ENCODE measurements around the gene SCAPER. TPM values are rescaled to one million over a fixed set of nuclear protein-coding genes. Genes with fewer than 3 reads are reported as not detected.

SCAPER gene
- total RNA-seq: 10 to 100 TPM; 15.8 to 33.1 (median 33.0) TPM
- long read RNA-seq, donor 1, full-length matches to known transcripts: 2 of 9 reads
- long read RNA-seq, donor 1, partial matches to known transcripts: 4 of 9 reads
- long read RNA-seq, donor 1, other reads (novel, unspliced or antisense): 3 of 9 reads
- long read RNA-seq, donor 2, partial matches to known transcripts: 2 of 4 reads
- long read RNA-seq, donor 2, other reads (novel, unspliced or antisense): 2 of 4 reads

- intact Hi-C loops (cut with DNase I, micrococcal nuclease): no loop called here
- Histone ChIP-seq H3K4me3 (peak within 1 kb of the TSS; percentile 76), H3K4me1 (ENCODE audit: low read depth) (peaks cover 15% of the 10 kb centered on the region), H3K9me3 (no peaks in the 10 kb centered on the region), H3K36me3 (ENCODE audit: low read depth) (no peaks in the 10 kb centered on the region)
- no peak for TF ChIP-seq CTCF (IDR thresholded peaks at IDR 0.05)
- DNase-seq (peak; percentile 93 to 96 (median 96)), ATAC-seq (peak; percentile 98)
Measured at GRCh38 chr15:76905013-76905839, at the start of gene SCAPER. TSS of gene SCAPER (minus strand) at chr15:76905340. CDS start at chr15:76883817, 21,523 bp downstream.

- peak; percentile 77 for ATAC-seq
- no peaks in the 10 kb centered on the region for H3K4me1 ChIP-seq (ENCODE audit: low read depth)
- TF ChIP-seq CTCF (IDR thresholded peaks at IDR 0.05): no peak
- no peak overlapping the region for H3K4me3 ChIP-seq
- no peaks in the 10 kb centered on the region for H3K9me3 ChIP-seq
- DNase-seq: no peak
- intact Hi-C loops (cut with DNase I, micrococcal nuclease): no loop called here
- H3K36me3 ChIP-seq (ENCODE audit: low read depth): no peaks in the 10 kb centered on the region
Measured at GRCh38 chr15:76954744-76955143, 49.6 kb upstream of the SCAPER start.

GRCh38 chr15:76953913-76954312 is 48.8 kb upstream of the SCAPER start:
- no peak for DNase-seq
- Histone ChIP-seq H3K36me3 (ENCODE audit: low read depth) (no peaks in the 10 kb centered on the region), H3K4me1 (ENCODE audit: low read depth) (no peaks in the 10 kb centered on the region), H3K9me3 (no peaks in the 10 kb centered on the region), H3K4me3 (no peak overlapping the region)
- TF ChIP-seq CTCF (IDR thresholded peaks at IDR 0.05): no peak
- ATAC-seq: no peak
- intact Hi-C loops (cut with DNase I, micrococcal nuclease): no loop called here

DNA sequence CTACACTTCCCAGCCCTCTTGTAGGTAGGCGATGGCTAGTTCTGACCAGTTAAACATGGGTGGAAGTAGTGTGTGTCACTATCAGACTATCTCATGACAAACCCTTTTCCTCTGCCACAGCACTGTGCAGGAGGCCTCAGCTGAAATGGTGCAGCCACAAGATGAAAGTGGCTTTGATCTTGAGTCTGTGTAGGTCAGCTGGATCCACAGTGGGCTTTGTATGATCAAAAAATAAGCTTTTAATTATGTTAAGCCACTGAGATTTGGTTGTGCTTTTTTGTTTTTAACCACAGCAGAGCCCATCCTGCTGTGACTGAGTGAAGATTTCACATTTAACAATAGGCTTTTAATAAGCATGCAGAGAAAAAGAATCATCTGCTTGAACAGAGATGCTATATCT is 46.1 kb upstream of the SCAPER start:
- H3K4me3 ChIP-seq: no peak overlapping the region
- H3K4me1 ChIP-seq (ENCODE audit: low read depth): peaks cover 3% of the 10 kb centered on the region
- no peaks in the 10 kb centered on the region for H3K9me3 ChIP-seq
- DNase-seq: no peak
- intact Hi-C loops (cut with DNase I, micrococcal nuclease): no loop called here
- H3K36me3 ChIP-seq (ENCODE audit: low read depth): no peaks in the 10 kb centered on the region
- ATAC-seq: peak; percentile 34
- TF ChIP-seq CTCF (IDR thresholded peaks at IDR 0.05): no peak

- Histone ChIP-seq H3K36me3 (ENCODE audit: low read depth) (no peaks in the 10 kb centered on the region), H3K9me3 (no peaks in the 10 kb centered on the region), H3K4me1 (ENCODE audit: low read depth) (peaks cover 3% of the 10 kb centered on the region), H3K4me3 (no peak overlapping the region)
- ATAC-seq (no peak), DNase-seq (no peak)
- intact Hi-C loops (cut with DNase I, micrococcal nuclease): no loop called here
- TF ChIP-seq CTCF (IDR thresholded peaks at IDR 0.05): no peak
Measured at GRCh38 chr15:76947454-76947853, 42.3 kb upstream of the SCAPER start.
